Vagina (tissue), 2 donors: ENCODE results near the gene MILR1. TPM values are rescaled to one million over a fixed set of nuclear protein-coding genes. Genes with fewer than 3 reads are reported as not detected.
A peak's percentile ranks its signal among the peaks of the same experiment; 100 is the strongest.

ENCODE experiments used
- DNase-seq, 2 donors: peaks; one replicate each; pipeline ENCODE4 v3.0.0-alpha.2; 2017; ENCODE audit errors: extremely low spot score in 2 of 2
- H3K27ac ChIP-seq: fragments of 200-600 bp; sonication (generic); one replicate; pipeline ENCODE4 v1.5.1; 2019
- H3K27me3 ChIP-seq: fragments of 200-600 bp; sonication (generic); one replicate; pipeline ENCODE4 v1.5.1; 2019
- H3K36me3 ChIP-seq, 2 donors: fragments of 200-600 bp; sonication (generic); one replicate each; pipeline ENCODE4 v1.5.1; 2017 to 2019
- H3K4me1 ChIP-seq: fragments of 200-600 bp; sonication (generic); one replicate; pipeline ENCODE4 v1.5.1; 2019
- H3K4me3 ChIP-seq, 2 donors: fragments of 200-600 bp; sonication (generic); 1 replicate in 1 of 2; 2 replicates in 1 of 2; pipeline ENCODE4 v1.5.1; 2016 to 2019
- H3K9me3 ChIP-seq: fragments of 200-600 bp; sonication (generic); one replicate; pipeline ENCODE4 v1.5.1; 2019
- CTCF ChIP-seq, 3 experiments: fragments of 450-650 bp in 2 of 3; fragments of 200-600 bp in 1 of 3; sonication (generic) in 1 of 3; IDR thresholded peaks; one replicate each; pipeline ENCODE4 v1.5.1; 2017 to 2019; ENCODE audit warnings: antibody characterized with exemption in 3 of 3, mild to moderate bottlenecking in 2 of 3, moderate library complexity in 2 of 3
- POLR2A ChIP-seq, 2 donors: fragments of 450-650 bp; IDR thresholded peaks; one replicate each; pipeline ENCODE4 v1.6.1; 2017; ENCODE audit warnings: antibody characterized with exemption in 2 of 2, mild to moderate bottlenecking in 2 of 2, moderate library complexity in 2 of 2
- POLR2AphosphoS5 ChIP-seq, 2 donors: sonication (generic); formaldehyde crosslinking; IDR thresholded peaks; one replicate each; pipeline ENCODE4 v1.9.0; 2017; ENCODE audit warnings: antibody characterized with exemption in 2 of 2, mild to moderate bottlenecking in 2 of 2, low read depth in 1 of 2; ENCODE audit not compliant: insufficient read depth in 1 of 2
- intact Hi-C: fragments of 100-400 bp; cut with DNase I; formaldehyde crosslinking; loops from one replicate; pipeline ENCODE4 v1.15.1; 2023
- total RNA-seq: library from RNA; depleted of rRNA; stranded (reverse); fragments of >200 nt; gene quantifications from one replicate; pipeline ENCODE4 v1.2.3, GENCODE V29; 2016

MILR1 gene
- 11.0 TPM for total RNA-seq

GRCh38 chr17:64448665-64449512, at the start of gene MILR1:
TSS of gene MILR1 (plus strand) at chr17:64449115. CDS start at chr17:64449169, 54 bp downstream.
- Histone ChIP-seq H3K36me3 (no peaks in the 10 kb centered on the region), H3K27me3 (no peaks in the 10 kb centered on the region), H3K4me3 (no peak within 1 kb of the TSS), H3K9me3 (no peaks in the 10 kb centered on the region), H3K27ac (peak within 1 kb of the TSS; percentile 56), H3K4me1 (peaks cover 11% of the 10 kb centered on the region)
- DNase-seq: peak in 1 of 2 donors; percentile 89
- TF ChIP-seq POLR2AphosphoS5 (IDR thresholded peaks at IDR 0.05; ENCODE audit: insufficient read depth in 1 of 2, low read depth in 1 of 2): no peak
- no peak for TF ChIP-seq POLR2A (IDR thresholded peaks at IDR 0.05)
- no peak for TF ChIP-seq CTCF (IDR thresholded peaks at IDR 0.05)
- intact Hi-C loops: no loop called here

- Histone ChIP-seq H3K4me3 (no peak overlapping the region), H3K9me3 (no peaks in the 10 kb centered on the region), H3K27ac (no peak overlapping the region), H3K27me3 (no peaks in the 10 kb centered on the region), H3K4me1 (no peaks in the 10 kb centered on the region), H3K36me3 (no peaks in the 10 kb centered on the region)
- TF ChIP-seq CTCF (IDR thresholded peaks at IDR 0.05) (no peak), POLR2A (IDR thresholded peaks at IDR 0.05) (no peak), POLR2AphosphoS5 (IDR thresholded peaks at IDR 0.05; ENCODE audit: insufficient read depth in 1 of 2, low read depth in 1 of 2) (no peak)
- intact Hi-C loops: no loop called here
- DNase-seq: no peak
Observed at GRCh38 chr17:64399767-64400156, 49.2 kb upstream of the MILR1 start.

- Histone ChIP-seq H3K9me3 (no peaks in the 10 kb centered on the region), H3K4me3 (no peak overlapping the region), H3K4me1 (no peaks in the 10 kb centered on the region), H3K27me3 (no peaks in the 10 kb centered on the region), H3K36me3 (no peaks in the 10 kb centered on the region), H3K27ac (no peak overlapping the region)
- intact Hi-C loops: no loop called here
- DNase-seq: no peak
- no peak for TF ChIP-seq POLR2A (IDR thresholded peaks at IDR 0.05)
- no peak for TF ChIP-seq POLR2AphosphoS5 (IDR thresholded peaks at IDR 0.05; ENCODE audit: insufficient read depth in 1 of 2, low read depth in 1 of 2)
- TF ChIP-seq CTCF (IDR thresholded peaks at IDR 0.05): no peak
Observed at GRCh38 chr17:64400642-64401041, 48.3 kb upstream of the MILR1 start.

- intact Hi-C loops: no loop called here
- Histone ChIP-seq H3K27me3 (no peaks in the 10 kb centered on the region), H3K27ac (no peak overlapping the region), H3K4me1 (no peaks in the 10 kb centered on the region), H3K4me3 (no peak overlapping the region), H3K36me3 (no peaks in the 10 kb centered on the region), H3K9me3 (no peaks in the 10 kb centered on the region)
- no peak for TF ChIP-seq POLR2AphosphoS5 (IDR thresholded peaks at IDR 0.05; ENCODE audit: insufficient read depth in 1 of 2, low read depth in 1 of 2)
- no peak for TF ChIP-seq CTCF (IDR thresholded peaks at IDR 0.05)
- no peak for TF ChIP-seq POLR2A (IDR thresholded peaks at IDR 0.05)
- no peak for DNase-seq
Observed at GRCh38 chr17:64401244-64401860, 47.6 kb upstream of the MILR1 start.

GRCh38 chr17:64401941-64402340, 47.0 kb upstream of the MILR1 start:
- TF ChIP-seq CTCF (IDR thresholded peaks at IDR 0.05) (no peak), POLR2A (IDR thresholded peaks at IDR 0.05) (no peak), POLR2AphosphoS5 (IDR thresholded peaks at IDR 0.05; ENCODE audit: insufficient read depth in 1 of 2, low read depth in 1 of 2) (no peak)
- intact Hi-C loops: no loop called here
- Histone ChIP-seq H3K36me3 (no peaks in the 10 kb centered on the region), H3K27ac (no peak overlapping the region), H3K27me3 (no peaks in the 10 kb centered on the region), H3K9me3 (no peaks in the 10 kb centered on the region), H3K4me1 (no peaks in the 10 kb centered on the region), H3K4me3 (no peak overlapping the region)
- no peak for DNase-seq
